Adipocyte (in vitro differentiated cells): ENCODE measurements around the gene PTPRK.

Experiments
- DNase-seq: peaks from one replicate; pipeline ENCODE4 v3.0.0-alpha.2; 2015; ENCODE audit warnings: low read depth
- H3K27me3 ChIP-seq: replicated peaks from 2 replicates; pipeline ENCODE4 v1.7.0; 2013; ENCODE audit warnings: mild to moderate bottlenecking, low read length, moderate library complexity; ENCODE audit not compliant: control insufficient read depth, insufficient read depth
- H3K36me3 ChIP-seq: 2 replicates; pipeline ENCODE4 v1.7.0; 2013; ENCODE audit warnings: low read length, mild to moderate bottlenecking, moderate library complexity; ENCODE audit not compliant: control insufficient read depth, insufficient read depth, severe bottlenecking
- H3K4me1 ChIP-seq: 2 replicates; pipeline ENCODE4 v1.7.0; 2013; ENCODE audit warnings: mild to moderate bottlenecking, low read length, moderate library complexity; ENCODE audit not compliant: control insufficient read depth, insufficient read depth
- H3K4me3 ChIP-seq: 2 replicates; pipeline ENCODE4 v1.7.0; 2013; ENCODE audit warnings: mild to moderate bottlenecking, low read length, moderate library complexity
- H3K9ac ChIP-seq: 2 replicates; pipeline ENCODE4 v1.7.0; 2013; ENCODE audit warnings: mild to moderate bottlenecking, low read length, moderate library complexity
- H3K9me3 ChIP-seq: 2 replicates; pipeline ENCODE4 v1.7.0; 2013; ENCODE audit warnings: mild to moderate bottlenecking, low read length, moderate library complexity; ENCODE audit not compliant: control insufficient read depth

The PTPRK gene

GRCh38 chr6:128141932-128142331 is 378.5 kb downstream of the PTPRK start:
- Histone ChIP-seq H3K4me3 (no peak overlapping the region), H3K36me3 (no peaks in the 10 kb centered on the region), H3K9me3 (no peaks in the 10 kb centered on the region), H3K27me3 (no peaks in the 10 kb centered on the region), H3K4me1 (peaks cover 6% of the 10 kb centered on the region), H3K9ac (no peak overlapping the region)
- DNase-seq: no peak

- Histone ChIP-seq H3K36me3 (no peaks in the 10 kb centered on the region), H3K4me1 (peaks cover 21% of the 10 kb centered on the region), H3K27me3 (no peaks in the 10 kb centered on the region), H3K4me3 (no peak overlapping the region), H3K9ac (no peak overlapping the region), H3K9me3 (no peaks in the 10 kb centered on the region)
- DNase-seq: peak; percentile 43
These were observed 380.9 kb downstream of the PTPRK start for GRCh38 chr6:128139519-128139918.

DNA sequence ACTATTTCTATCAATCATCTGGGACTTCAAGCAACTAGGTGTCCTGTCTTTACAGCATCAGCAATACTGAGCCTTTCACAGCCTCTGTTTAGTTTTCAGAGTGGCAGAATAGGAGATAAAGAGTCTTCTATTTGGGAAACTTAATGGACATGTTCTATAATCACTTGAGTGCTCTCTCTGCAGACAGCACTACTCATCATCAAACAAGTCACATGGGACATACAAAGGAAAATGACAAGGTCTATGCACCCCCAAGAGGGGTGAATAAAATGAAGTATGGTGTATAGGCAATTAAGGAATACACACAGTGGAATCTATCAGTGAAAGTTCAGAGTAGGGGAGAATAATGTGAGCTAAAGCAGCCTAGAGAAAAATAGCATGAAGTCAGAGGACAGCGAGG is 381.7 kb downstream of the PTPRK start:
- H3K36me3 ChIP-seq: no peaks in the 10 kb centered on the region
- peaks cover 22% of the 10 kb centered on the region for H3K4me1 ChIP-seq
- H3K27me3 ChIP-seq: no peaks in the 10 kb centered on the region
- no peaks in the 10 kb centered on the region for H3K9me3 ChIP-seq
- no peak overlapping the region for H3K9ac ChIP-seq
- DNase-seq: no peak
- no peak overlapping the region for H3K4me3 ChIP-seq

DNA sequence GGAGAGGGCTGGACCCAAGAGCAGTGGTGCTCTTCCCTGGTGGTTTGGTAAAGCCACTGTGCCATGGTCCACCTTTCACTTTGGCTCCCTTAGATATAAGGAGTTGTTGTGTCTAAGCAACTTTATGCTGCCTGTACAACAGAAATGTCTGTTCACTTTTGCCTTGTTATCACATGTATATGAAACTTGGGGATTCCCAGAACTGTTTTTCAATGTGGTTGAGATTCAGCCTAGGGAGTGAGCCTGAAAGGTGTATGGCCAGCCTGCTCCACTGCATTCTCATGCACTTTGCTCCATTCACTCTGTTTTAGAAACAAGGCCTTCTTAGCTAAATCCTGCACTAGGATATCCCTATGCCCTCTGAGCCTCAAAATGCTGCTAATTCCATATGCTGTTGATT is 385.1 kb downstream of the PTPRK start:
- peaks cover 33% of the 10 kb centered on the region for H3K4me1 ChIP-seq
- no peak overlapping the region for H3K9ac ChIP-seq
- no peaks in the 10 kb centered on the region for H3K36me3 ChIP-seq
- no peak for DNase-seq
- H3K27me3 ChIP-seq: no peaks in the 10 kb centered on the region
- H3K9me3 ChIP-seq: no peaks in the 10 kb centered on the region
- no peak overlapping the region for H3K4me3 ChIP-seq

- peak; percentile 67 for DNase-seq
- Histone ChIP-seq H3K4me3 (no peak overlapping the region), H3K9ac (no peak overlapping the region), H3K4me1 (peaks cover 23% of the 10 kb centered on the region), H3K36me3 (no peaks in the 10 kb centered on the region), H3K9me3 (no peaks in the 10 kb centered on the region), H3K27me3 (no peaks in the 10 kb centered on the region)
These were observed 388.8 kb downstream of the PTPRK start for GRCh38 chr6:128131566-128131965.

DNA sequence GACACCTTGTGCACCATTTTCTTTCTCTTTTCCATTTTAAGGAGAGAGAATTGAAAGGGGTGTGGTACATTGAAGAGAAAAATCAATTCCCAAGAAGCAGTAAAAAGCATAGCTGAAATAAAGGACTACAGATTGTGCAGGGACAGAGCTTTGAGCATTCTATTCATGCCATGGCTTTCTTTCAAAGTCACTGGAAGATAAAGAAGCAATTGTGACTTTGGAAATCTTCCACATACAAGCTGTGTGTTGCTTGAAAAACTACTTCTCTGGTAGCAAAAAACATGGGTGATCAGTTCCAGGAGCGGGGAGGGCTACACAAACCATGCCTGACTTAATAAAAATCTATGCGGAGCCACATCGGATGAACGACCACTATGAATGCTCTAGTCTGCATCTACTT is 389.4 kb downstream of the PTPRK start:
- Histone ChIP-seq H3K9me3 (no peaks in the 10 kb centered on the region), H3K4me3 (no peak overlapping the region), H3K36me3 (no peaks in the 10 kb centered on the region), H3K27me3 (no peaks in the 10 kb centered on the region), H3K4me1 (peaks cover 23% of the 10 kb centered on the region), H3K9ac (no peak overlapping the region)
- peak; percentile 2 for DNase-seq

GRCh38 chr6:128129679-128130078 is 390.7 kb downstream of the PTPRK start:
- Histone ChIP-seq H3K4me1 (peaks cover 15% of the 10 kb centered on the region), H3K4me3 (no peak overlapping the region), H3K9ac (no peak overlapping the region), H3K9me3 (no peaks in the 10 kb centered on the region), H3K27me3 (no peaks in the 10 kb centered on the region), H3K36me3 (no peaks in the 10 kb centered on the region)
- DNase-seq: no peak

DNA sequence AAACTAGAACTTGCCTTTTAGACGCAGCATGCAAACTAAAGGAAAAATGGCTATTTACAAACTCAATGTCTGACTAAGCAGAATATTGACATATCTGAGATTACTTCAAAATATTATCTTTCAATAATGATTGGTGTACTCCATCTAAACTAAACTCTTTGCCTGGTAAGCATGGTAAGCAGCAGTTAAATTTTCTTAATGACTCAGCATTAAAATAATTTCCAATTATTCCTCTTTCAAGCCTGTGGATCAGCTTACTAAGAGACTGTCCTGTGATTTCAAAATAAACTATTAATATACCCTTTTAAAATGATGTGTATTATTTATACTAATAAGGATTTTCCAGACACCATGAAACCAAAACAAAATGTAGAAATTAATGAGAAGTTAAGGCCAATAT is 392.7 kb downstream of the PTPRK start:
- no peak for DNase-seq
- no peaks in the 10 kb centered on the region for H3K9me3 ChIP-seq
- H3K36me3 ChIP-seq: no peaks in the 10 kb centered on the region
- no peak overlapping the region for H3K9ac ChIP-seq
- H3K4me1 ChIP-seq: peaks cover 17% of the 10 kb centered on the region
- H3K27me3 ChIP-seq: no peaks in the 10 kb centered on the region
- H3K4me3 ChIP-seq: no peak overlapping the region

DNA sequence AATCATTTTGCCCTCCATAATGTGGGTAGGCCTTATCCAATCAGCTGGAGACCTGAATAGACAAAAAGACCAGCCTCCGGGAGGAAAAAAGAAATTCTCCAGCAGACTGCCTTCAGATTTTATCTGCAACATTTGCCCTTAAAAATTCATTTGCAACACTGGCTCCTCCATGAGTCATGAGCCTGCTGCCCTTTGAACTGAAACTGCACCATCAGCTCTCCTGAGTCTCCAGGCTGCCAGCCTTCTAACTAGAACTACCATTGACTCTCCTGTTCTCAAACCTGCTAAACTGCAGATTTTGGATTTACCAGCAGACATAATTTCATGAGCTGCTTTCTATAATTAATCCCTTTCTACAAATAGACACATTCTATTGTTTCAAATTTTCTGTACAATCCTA is 395.7 kb downstream of the PTPRK start:
- peak; percentile 34 for DNase-seq
- Histone ChIP-seq H3K9me3 (no peaks in the 10 kb centered on the region), H3K27me3 (no peaks in the 10 kb centered on the region), H3K4me1 (peaks cover 6% of the 10 kb centered on the region), H3K9ac (no peak overlapping the region), H3K36me3 (no peaks in the 10 kb centered on the region), H3K4me3 (no peak overlapping the region)

GRCh38 chr6:128121610-128122009 is 398.8 kb downstream of the PTPRK start:
- H3K36me3 ChIP-seq: no peaks in the 10 kb centered on the region
- H3K4me3 ChIP-seq: no peak overlapping the region
- peaks cover 17% of the 10 kb centered on the region for H3K4me1 ChIP-seq
- no peaks in the 10 kb centered on the region for H3K27me3 ChIP-seq
- H3K9ac ChIP-seq: no peak overlapping the region
- H3K9me3 ChIP-seq: no peaks in the 10 kb centered on the region
- DNase-seq: no peak

DNA sequence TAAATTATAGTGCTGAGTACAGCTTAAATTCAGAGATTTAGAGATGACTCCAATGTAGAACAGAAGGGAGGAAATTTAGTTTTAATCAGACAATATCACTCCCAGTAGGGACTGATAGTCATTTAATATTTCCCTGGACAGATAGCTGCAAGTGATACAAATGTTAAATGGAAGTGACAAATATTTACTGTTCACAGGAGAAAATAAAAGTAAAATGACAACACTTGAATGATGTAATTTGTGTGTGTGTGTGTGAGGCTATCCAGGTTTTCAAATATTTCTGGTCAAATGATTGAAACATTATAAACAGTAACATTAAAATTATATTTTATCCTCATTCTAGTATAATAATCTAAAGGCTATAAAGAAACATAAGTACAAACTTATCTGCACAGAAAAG is 399.2 kb downstream of the PTPRK start:
- H3K36me3 ChIP-seq: no peaks in the 10 kb centered on the region
- H3K9ac ChIP-seq: no peak overlapping the region
- no peak for DNase-seq
- no peak overlapping the region for H3K4me3 ChIP-seq
- H3K4me1 ChIP-seq: peaks cover 17% of the 10 kb centered on the region
- no peaks in the 10 kb centered on the region for H3K27me3 ChIP-seq
- no peaks in the 10 kb centered on the region for H3K9me3 ChIP-seq

DNA sequence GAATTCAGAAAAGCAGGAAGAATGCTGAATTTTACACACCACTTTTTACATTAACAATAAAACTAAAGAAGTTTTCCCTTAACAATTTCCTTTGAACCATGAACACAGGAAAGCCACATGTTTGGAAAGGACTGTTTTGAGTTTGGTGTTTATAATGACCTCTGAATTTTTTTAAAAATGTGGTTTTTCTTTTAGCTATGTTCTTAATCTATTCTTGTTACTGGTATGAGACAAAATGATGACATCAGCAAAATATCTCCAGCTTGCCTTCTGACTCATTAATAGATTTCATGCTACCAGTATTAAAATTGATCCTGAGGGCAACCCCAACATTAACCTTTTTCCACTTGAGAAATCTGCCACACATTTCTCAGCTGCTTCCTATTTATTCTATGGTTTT is 402.0 kb downstream of the PTPRK start:
- Histone ChIP-seq H3K4me3 (no peak overlapping the region), H3K9me3 (no peaks in the 10 kb centered on the region)

More for the DNA sequence above, 402.0 kb downstream of the PTPRK start:
- no peaks in the 10 kb centered on the region for H3K36me3 ChIP-seq
- DNase-seq: peak; percentile 58
- H3K9ac ChIP-seq: no peak overlapping the region
- H3K27me3 ChIP-seq: no peaks in the 10 kb centered on the region
- H3K4me1 ChIP-seq: peaks cover 15% of the 10 kb centered on the region
